Frontal cortex (tissue), 4 donors: ENCODE results near the gene QSOX2. TPM values are rescaled to one million over a fixed set of nuclear protein-coding genes. Genes with fewer than 3 reads are reported as not detected.
"Not testable (repeated sequence)": the region's sequence is repeated elsewhere in the genome, so short reads cannot be mapped to it uniquely, and the experiment has no call there.

Experiments
- DNase-seq, 2 donors: peaks; one replicate each; pipeline ENCODE4 v3.0.0; 2012; ENCODE audit warnings: low spot score in 2 of 2
- FAIRE-seq: peaks from 2 replicates; lab custom pipeline; 2012; peaks lifted over from hg19 to GRCh38; lab: Jason Lieb, UNC
- total RNA-seq: library from RNA; depleted of rRNA; stranded (reverse); fragments of >200 nt; gene quantifications from one replicate; pipeline ENCODE4 v1.2.3, GENCODE V29; 2014
- donor health status: control.
- donor health status: control.
- donor health status: control.

Gene QSOX2
- total RNA-seq, 1 donor from 2014 or later: 8.2 TPM

GRCh38 chr9:136267261-136268111 lies 21.9 kb upstream of the QSOX2 start:
- FAIRE-seq (no peak), DNase-seq (peak; percentile 79 to 94)

GRCh38 chr9:136266641-136267040 lies 21.0 kb upstream of the QSOX2 start:
- not testable (repeated sequence) for DNase-seq, FAIRE-seq

GRCh38 chr9:136265561-136266355 lies 20.1 kb upstream of the QSOX2 start:
- no peak for DNase-seq
- no peak for FAIRE-seq

GRCh38 chr9:136264441-136265405 lies 19.1 kb upstream of the QSOX2 start:
- no peak for FAIRE-seq
- DNase-seq: no peak

GRCh38 chr9:136264031-136264430 lies 18.4 kb upstream of the QSOX2 start:
- FAIRE-seq: no peak
- DNase-seq: no peak

- no peak for DNase-seq
- FAIRE-seq: no peak
Measured at GRCh38 chr9:136262671-136263178, 17.1 kb upstream of the QSOX2 start.

GRCh38 chr9:136261686-136262430 lies 16.2 kb upstream of the QSOX2 start:
- DNase-seq: no peak
- FAIRE-seq: no peak

GRCh38 chr9:136260936-136261472 lies 15.4 kb upstream of the QSOX2 start:
- no peak for FAIRE-seq
- no peak for DNase-seq

GRCh38 chr9:136260521-136260920 lies 14.9 kb upstream of the QSOX2 start:
- FAIRE-seq (no peak), DNase-seq (no peak)

- FAIRE-seq: no peak
Measured at GRCh38 chr9:136259836-136260235, 14.2 kb upstream of the QSOX2 start.

GRCh38 chr9:136259517-136259813 lies 13.9 kb upstream of the QSOX2 start:
- no peak for FAIRE-seq
- no peak for DNase-seq

More at GRCh38 chr9:136259836-136260235, 14.2 kb upstream of the QSOX2 start:
- DNase-seq: no peak

- no peak for DNase-seq
- FAIRE-seq: no peak
Measured at GRCh38 chr9:136258786-136259516, 13.3 kb upstream of the QSOX2 start.

- FAIRE-seq (no peak), DNase-seq (no peak)
Measured at GRCh38 chr9:136258299-136258625, 12.7 kb upstream of the QSOX2 start.

GRCh38 chr9:136257381-136258298 lies 12.0 kb upstream of the QSOX2 start:
- FAIRE-seq: no peak
- no peak for DNase-seq

GRCh38 chr9:136255896-136256890 lies 10.6 kb upstream of the QSOX2 start:
- DNase-seq: no peak
- FAIRE-seq: no peak

GRCh38 chr9:136255166-136255538 lies 9.5 kb upstream of the QSOX2 start:
- FAIRE-seq: no peak
- DNase-seq: no peak
